HG02870 (cell line): ENCODE results near the gene AP4B1.
A peak's percentile ranks its signal among the peaks of the same experiment; 100 is the strongest.

ENCODE experiments used
- ATAC-seq: cut with Tn5 transposase; IDR thresholded peaks from one replicate; pipeline ENCODE4 v1.9.1; 2021; ENCODE audit warnings: mild to moderate bottlenecking, moderate library complexity; ENCODE audit not compliant: unreplicated experiment

AP4B1 gene

GRCh38 chr1:113895961-113896360, 8.6 kb downstream of the AP4B1 start:
- ATAC-seq = no peak

- ATAC-seq = no peak
Measured at GRCh38 chr1:113895098-113895497, 9.5 kb downstream of the AP4B1 start.

- ATAC-seq = no peak
Measured at GRCh38 chr1:113893267-113893666, 11.3 kb downstream of the AP4B1 start.

- ATAC-seq = no peak
Measured at GRCh38 chr1:113891631-113892220, 12.9 kb downstream of the AP4B1 start.

- no peak for ATAC-seq
Measured at GRCh38 chr1:113890816-113891215, 13.8 kb downstream of the AP4B1 start.

GRCh38 chr1:113887402-113888175, 17.0 kb downstream of the AP4B1 start, which contains the start of gene BCL2L15:
TSS of gene BCL2L15 (minus strand) at chr1:113887581. CDS start at chr1:113887375, 206 bp downstream.
- ATAC-seq = no peak

- ATAC-seq = no peak
Measured at GRCh38 chr1:113886417-113887401, 17.9 kb downstream of the AP4B1 start.

GRCh38 chr1:113881661-113882060, 22.9 kb downstream of the AP4B1 start:
- ATAC-seq = no peak

GRCh38 chr1:113879739-113880038, 24.9 kb downstream of the AP4B1 start:
- ATAC-seq = no peak

- ATAC-seq = no peak
Measured at GRCh38 chr1:113876176-113876575, 28.4 kb downstream of the AP4B1 start.

- ATAC-seq = no peak
Measured at GRCh38 chr1:113875714-113876113, 28.9 kb downstream of the AP4B1 start.

- peak; percentile 31 for ATAC-seq
Measured at GRCh38 chr1:113874012-113874879, 30.4 kb downstream of the AP4B1 start.

- no peak for ATAC-seq
Measured at GRCh38 chr1:113872219-113872935, 32.2 kb downstream of the AP4B1 start.

- ATAC-seq = peak; percentile 95
Measured at GRCh38 chr1:113871597-113872113, 32.9 kb downstream of the AP4B1 start, which contains the start of gene PTPN22. TSS of gene PTPN22 (minus strand) at chr1:113871712.

GRCh38 chr1:113870778-113871177, 33.8 kb downstream of the AP4B1 start:
- ATAC-seq = no peak

- ATAC-seq = no peak
Measured at GRCh38 chr1:113868387-113869083, 36.1 kb downstream of the AP4B1 start.

- ATAC-seq = no peak
Measured at GRCh38 chr1:113861641-113862040, 43.0 kb downstream of the AP4B1 start.

GRCh38 chr1:113860891-113861290, 43.7 kb downstream of the AP4B1 start:
- ATAC-seq = no peak
